Measurements from ENCODE around the gene MBD5.

GRCh38 chr2:148511883-148512282, 491.0 kb downstream of the MBD5 start:
- TF ChIP-seq CTCF (IDR thresholded peaks at IDR 0.05) (no peak), POLR2A (IDR thresholded peaks at IDR 0.05) (no peak)
